Peyer's patch (tissue), 4 donors: ENCODE measurements around the gene LTBR. TPM values are rescaled to one million over a fixed set of nuclear protein-coding genes. Genes with fewer than 3 reads are reported as not detected.

ENCODE experiments used
- DNase-seq, 3 donors: peaks; one replicate each; pipeline ENCODE4 v3.0.0-alpha.2; 2017 to 2019
- H3K27ac ChIP-seq, 4 donors: fragments of 200-600 bp; sonication (generic); one replicate each; pipeline ENCODE4 v1.5.1; 2016 to 2019
- H3K27me3 ChIP-seq, 2 donors: fragments of 200-600 bp; sonication (generic); one replicate each; pipeline ENCODE4 v1.5.1; 2019
- H3K36me3 ChIP-seq, 3 donors: fragments of 200-600 bp; sonication (generic); one replicate each; pipeline ENCODE4 v1.5.1; 2016 to 2019
- H3K4me1 ChIP-seq, 4 donors: fragments of 200-600 bp; sonication (generic); one replicate each; pipeline ENCODE4 v1.5.1; 2016 to 2019
- H3K4me3 ChIP-seq, 4 donors: fragments of 200-600 bp; sonication (generic); 1 replicate in 3 of 4; 2 replicates in 1 of 4; pipeline ENCODE4 v1.5.1; 2016 to 2019; ENCODE audit warnings: mild to moderate bottlenecking in 1 of 4
- H3K9me3 ChIP-seq, 4 donors: fragments of 200-600 bp; sonication (generic); one replicate each; pipeline ENCODE4 v1.5.1; 2016 to 2019; ENCODE audit warnings: mild to moderate bottlenecking in 1 of 4
- CTCF ChIP-seq, 6 experiments: fragments of 450-650 bp in 4 of 6; fragments of 200-600 bp in 2 of 6; sonication (generic) in 1 of 6; IDR thresholded peaks; one replicate each; pipeline ENCODE4 v1.5.1; 2017 to 2019; ENCODE audit warnings: antibody characterized with exemption in 6 of 6, mild to moderate bottlenecking in 3 of 6, moderate library complexity in 1 of 6
- POLR2A ChIP-seq, 2 donors: fragments of 450-650 bp; IDR thresholded peaks; one replicate each; pipeline ENCODE4 v1.5.1; 2017; ENCODE audit warnings: antibody characterized with exemption in 2 of 2, mild to moderate bottlenecking in 2 of 2, moderate library complexity in 2 of 2
- total RNA-seq, 4 donors: library from RNA; depleted of rRNA; stranded (reverse); fragments of >200 nt; gene quantifications; one replicate each; pipeline ENCODE4 v1.1.0, GENCODE V29; 2016

Gene LTBR
- total RNA-seq, 4 donors from 2014 or later = 113 to 313 (median 294) TPM

GRCh38 chr12:6345319-6346091, 38.5 kb upstream of the LTBR start:
- H3K27ac ChIP-seq = peak overlapping the region in 3 of 4 donors; percentile 56 to 99 (median 85)
- H3K27me3 ChIP-seq = no peaks in the 10 kb centered on the region
- H3K4me3 ChIP-seq = no peak overlapping the region
- no peaks in the 10 kb centered on the region for H3K9me3 ChIP-seq
- peak in 2 of 3 donors; percentile 73 to 88 for DNase-seq
- H3K4me1 ChIP-seq = peaks cover 8 to 42% (median 9%) of the 10 kb centered on the region in 4 donors
- H3K36me3 ChIP-seq = no peaks in the 10 kb centered on the region
- TF ChIP-seq POLR2A (IDR thresholded peaks at IDR 0.05) (peak in 1 of 2 donors; percentile 46), CTCF (IDR thresholded peaks at IDR 0.05) (no peak)

GRCh38 chr12:6346235-6346832, 37.6 kb upstream of the LTBR start:
- no peaks in the 10 kb centered on the region for H3K27me3 ChIP-seq
- no peak for DNase-seq
- H3K4me1 ChIP-seq = peaks cover 8 to 42% (median 9%) of the 10 kb centered on the region in 4 donors
- no peaks in the 10 kb centered on the region for H3K9me3 ChIP-seq
- no peak overlapping the region for H3K4me3 ChIP-seq
- H3K27ac ChIP-seq = peak overlapping the region; percentile 10 to 99 (median 70)
- TF ChIP-seq CTCF (IDR thresholded peaks at IDR 0.05) = no peak
- no peaks in the 10 kb centered on the region for H3K36me3 ChIP-seq

- Histone ChIP-seq H3K27ac (peak overlapping the region; percentile 42 to 99 (median 64)), H3K9me3 (no peaks in the 10 kb centered on the region), H3K4me1 (peaks cover 8 to 41% (median 9%) of the 10 kb centered on the region in 4 donors), H3K4me3 (no peak overlapping the region), H3K36me3 (no peaks in the 10 kb centered on the region), H3K27me3 (no peaks in the 10 kb centered on the region)
- DNase-seq = no peak
- no peak for TF ChIP-seq CTCF (IDR thresholded peaks at IDR 0.05)
- TF ChIP-seq POLR2A (IDR thresholded peaks at IDR 0.05) = no peak
Observed at GRCh38 chr12:6346942-6347341, 37.0 kb upstream of the LTBR start.

GRCh38 chr12:6347367-6348338, 36.3 kb upstream of the LTBR start:
- H3K27ac ChIP-seq = peak overlapping the region; percentile 42 to 99 (median 64)
- TF ChIP-seq POLR2A (IDR thresholded peaks at IDR 0.05) (no peak), CTCF (IDR thresholded peaks at IDR 0.05) (no peak)
- H3K9me3 ChIP-seq = no peaks in the 10 kb centered on the region
- DNase-seq = no peak
- no peaks in the 10 kb centered on the region for H3K27me3 ChIP-seq
- H3K4me1 ChIP-seq = peaks cover 4 to 38% (median 9%) of the 10 kb centered on the region in 4 donors
- H3K36me3 ChIP-seq = no peaks in the 10 kb centered on the region
- no peak overlapping the region for H3K4me3 ChIP-seq

- peaks cover 0 to 34% (median 0%) of the 10 kb centered on the region in 4 donors for H3K4me1 ChIP-seq
- no peaks in the 10 kb centered on the region for H3K36me3 ChIP-seq
- DNase-seq = no peak
- H3K27me3 ChIP-seq = no peaks in the 10 kb centered on the region
- no peak overlapping the region for H3K4me3 ChIP-seq
- TF ChIP-seq CTCF (IDR thresholded peaks at IDR 0.05) (no peak), POLR2A (IDR thresholded peaks at IDR 0.05) (no peak)
- no peaks in the 10 kb centered on the region for H3K9me3 ChIP-seq
- H3K27ac ChIP-seq = no peak overlapping the region
Observed at GRCh38 chr12:6351622-6352021, 32.3 kb upstream of the LTBR start.
